Measurements from ENCODE around the gene TBKBP1. TPM values are rescaled to one million over a fixed set of nuclear protein-coding genes. Genes with fewer than 3 reads are reported as not detected.
A peak's percentile ranks its signal among the peaks of the same experiment; 100 is the strongest.

The TBKBP1 gene
- total and polyA plus RNA-seq, 9 of the 15 experiments (the other 6 are each of a cell fraction or from before 2014, with no cell fraction given), result 0.03 to 15.6 (median 6.8) TPM

DNA sequence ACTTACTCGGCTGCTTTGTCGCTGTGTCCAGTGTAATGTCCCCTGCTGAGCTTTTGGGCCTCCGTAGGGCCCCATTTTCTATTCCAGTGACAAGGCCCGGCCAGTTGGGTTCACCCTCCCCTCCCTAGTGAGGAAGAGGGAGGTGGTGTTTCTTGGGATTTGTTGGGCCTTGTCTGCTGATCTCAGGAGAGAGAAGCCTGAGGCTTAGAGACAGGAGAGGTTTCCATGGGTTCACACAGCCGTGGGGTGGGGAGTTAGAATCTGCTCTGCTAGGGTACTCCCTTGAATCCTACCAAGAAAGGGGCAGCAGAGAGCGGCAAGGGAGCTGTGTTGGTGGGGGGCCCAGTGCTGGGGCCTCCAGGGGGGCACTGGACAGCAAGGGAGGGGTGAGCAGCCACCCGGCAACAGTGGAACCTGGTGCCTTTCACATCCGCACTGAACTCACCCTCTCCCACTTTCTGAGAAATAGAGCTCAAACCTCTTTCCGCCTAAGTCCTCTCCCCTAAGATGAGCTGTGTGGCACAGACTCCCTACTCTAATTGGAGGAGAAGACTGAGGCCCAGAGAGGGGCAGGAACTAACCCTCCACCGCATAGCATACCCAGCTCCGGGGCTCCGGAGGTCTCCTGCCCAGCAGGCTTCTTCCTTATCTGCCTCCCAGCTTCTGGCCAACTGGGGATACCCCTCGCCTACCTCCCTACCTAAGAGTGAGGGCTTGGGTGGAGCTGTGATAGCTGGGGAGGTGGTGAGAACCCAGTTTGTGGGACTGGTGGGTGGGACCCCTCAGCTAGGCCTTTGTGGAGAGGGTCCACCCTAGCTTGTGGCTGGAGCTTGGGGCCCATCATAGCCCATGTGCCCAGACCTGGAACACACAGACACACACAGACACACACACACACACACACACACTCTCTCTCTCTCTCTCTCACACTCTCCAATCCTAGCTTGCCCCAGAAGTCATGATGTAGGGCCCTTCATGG lies 6.8 kb downstream of the TBKBP1 start (continued):
- no peak for TF ChIP-seq HNRNPL (IDR thresholded peaks at IDR 0.05; ENCODE audit: low read depth, low read length)

GRCh38 chr17:47701608-47702007 lies 7.6 kb downstream of the TBKBP1 start:
- no peak for TF ChIP-seq ZNF212 (CRISPR knock-in tag; IDR thresholded peaks at IDR 0.05)
- TF ChIP-seq, protein P1, sequence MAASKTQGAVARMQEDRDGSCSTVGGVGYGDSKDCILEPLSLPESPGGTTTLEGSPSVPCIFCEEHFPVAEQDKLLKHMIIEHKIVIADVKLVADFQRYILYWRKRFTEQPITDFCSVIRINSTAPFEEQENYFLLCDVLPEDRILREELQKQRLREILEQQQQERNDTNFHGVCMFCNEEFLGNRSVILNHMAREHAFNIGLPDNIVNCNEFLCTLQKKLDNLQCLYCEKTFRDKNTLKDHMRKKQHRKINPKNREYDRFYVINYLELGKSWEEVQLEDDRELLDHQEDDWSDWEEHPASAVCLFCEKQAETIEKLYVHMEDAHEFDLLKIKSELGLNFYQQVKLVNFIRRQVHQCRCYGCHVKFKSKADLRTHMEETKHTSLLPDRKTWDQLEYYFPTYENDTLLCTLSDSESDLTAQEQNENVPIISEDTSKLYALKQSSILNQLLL (CRISPR knock-in tag; IDR thresholded peaks at IDR 0.05; ENCODE audit: borderline replicate concordance), result no peak
- TF ChIP-seq ETV1 (tag; conservative IDR thresholded peaks at IDR 0.05; ENCODE audit: low read depth), result no peak
- TF ChIP-seq MXD1 (CRISPR knock-in tag; IDR thresholded peaks at IDR 0.05; ENCODE audit: borderline replicate concordance, poor library complexity, severe bottlenecking), result no peak
- TF ChIP-seq, protein P2, sequence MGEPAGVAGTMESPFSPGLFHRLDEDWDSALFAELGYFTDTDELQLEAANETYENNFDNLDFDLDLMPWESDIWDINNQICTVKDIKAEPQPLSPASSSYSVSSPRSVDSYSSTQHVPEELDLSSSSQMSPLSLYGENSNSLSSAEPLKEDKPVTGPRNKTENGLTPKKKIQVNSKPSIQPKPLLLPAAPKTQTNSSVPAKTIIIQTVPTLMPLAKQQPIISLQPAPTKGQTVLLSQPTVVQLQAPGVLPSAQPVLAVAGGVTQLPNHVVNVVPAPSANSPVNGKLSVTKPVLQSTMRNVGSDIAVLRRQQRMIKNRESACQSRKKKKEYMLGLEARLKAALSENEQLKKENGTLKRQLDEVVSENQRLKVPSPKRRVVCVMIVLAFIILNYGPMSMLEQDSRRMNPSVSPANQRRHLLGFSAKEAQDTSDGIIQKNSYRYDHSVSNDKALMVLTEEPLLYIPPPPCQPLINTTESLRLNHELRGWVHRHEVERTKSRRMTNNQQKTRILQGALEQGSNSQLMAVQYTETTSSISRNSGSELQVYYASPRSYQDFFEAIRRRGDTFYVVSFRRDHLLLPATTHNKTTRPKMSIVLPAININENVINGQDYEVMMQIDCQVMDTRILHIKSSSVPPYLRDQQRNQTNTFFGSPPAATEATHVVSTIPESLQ (CRISPR knock-in tag; IDR thresholded peaks at IDR 0.05), result no peak
- TF ChIP-seq, protein P3, sequence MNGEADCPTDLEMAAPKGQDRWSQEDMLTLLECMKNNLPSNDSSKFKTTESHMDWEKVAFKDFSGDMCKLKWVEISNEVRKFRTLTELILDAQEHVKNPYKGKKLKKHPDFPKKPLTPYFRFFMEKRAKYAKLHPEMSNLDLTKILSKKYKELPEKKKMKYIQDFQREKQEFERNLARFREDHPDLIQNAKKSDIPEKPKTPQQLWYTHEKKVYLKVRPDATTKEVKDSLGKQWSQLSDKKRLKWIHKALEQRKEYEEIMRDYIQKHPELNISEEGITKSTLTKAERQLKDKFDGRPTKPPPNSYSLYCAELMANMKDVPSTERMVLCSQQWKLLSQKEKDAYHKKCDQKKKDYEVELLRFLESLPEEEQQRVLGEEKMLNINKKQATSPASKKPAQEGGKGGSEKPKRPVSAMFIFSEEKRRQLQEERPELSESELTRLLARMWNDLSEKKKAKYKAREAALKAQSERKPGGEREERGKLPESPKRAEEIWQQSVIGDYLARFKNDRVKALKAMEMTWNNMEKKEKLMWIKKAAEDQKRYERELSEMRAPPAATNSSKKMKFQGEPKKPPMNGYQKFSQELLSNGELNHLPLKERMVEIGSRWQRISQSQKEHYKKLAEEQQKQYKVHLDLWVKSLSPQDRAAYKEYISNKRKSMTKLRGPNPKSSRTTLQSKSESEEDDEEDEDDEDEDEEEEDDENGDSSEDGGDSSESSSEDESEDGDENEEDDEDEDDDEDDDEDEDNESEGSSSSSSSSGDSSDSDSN (IDR thresholded peaks at IDR 0.05; ENCODE audit: borderline replicate concordance in 1 of 2, low read depth in 2 of 2, low read length in 2 of 2), result 0 out of 4 replicates have a peak, but pooled peaks of 1 of the 2 experiments have one; percentile 38
- TF ChIP-seq RNF2 (IDR thresholded peaks at IDR 0.05), result no peak
- 100% methylated on average over 1 of the region's 4 CpGs for WGBS (ENCODE audit: insufficient coverage, low coverage, missing lambda C conversion rate)
- DNase-seq (ENCODE audit: extremely low read depth in 1 of 4, low spot score in 3 of 4) (peak; percentile 53 to 70 (median 60)), FAIRE-seq (peak; percentile 56), ATAC-seq (peak; percentile 71)
- Histone ChIP-seq H3K4me1 (replicated peaks in 1 of 2; ENCODE audit: control insufficient read depth in 2 of 2, insufficient read depth in 2 of 2, low read length in 2 of 2) (peaks cover 20 to 48% of the 10 kb centered on the region in 2 experiments), H3K9me3 (replicated peaks; ENCODE audit: control insufficient read depth, insufficient read depth, low read depth, low read length) (no peaks in the 10 kb centered on the region), H3K79me2 (ENCODE audit: control insufficient read depth, insufficient read depth, low read length) (no peaks in the 10 kb centered on the region), H3K4me2 (ENCODE audit: insufficient read depth, low read length) (no peak overlapping the region), H3K9ac (ENCODE audit: insufficient read depth in 1 of 2, low read depth in 2 of 2, low read length in 2 of 2) (peak overlapping the region in 1 of 2 experiments; percentile 77; a peak in 2 of 4 replicates), H4K20me1 (replicated peaks; ENCODE audit: control insufficient read depth, insufficient read depth, low read length) (no peaks in the 10 kb centered on the region; the same call in 1 of the 2 replicates), H3K4me3 (no peak overlapping the region), H3K27me3 (ENCODE audit: control insufficient read depth in 2 of 2, insufficient read depth in 2 of 2, low read length in 2 of 2) (no peaks in the 10 kb centered on the region), H3K36me3 (ENCODE audit: control insufficient read depth, insufficient read depth, low read length) (peaks cover 9% of the 10 kb centered on the region; the same call in 1 of the 3 replicates), H3K27ac (ENCODE audit: extremely low read depth, low read depth, low read length) (no peak overlapping the region), H3K9me1 (ENCODE audit: control insufficient read depth, insufficient read depth, low read length) (no peaks in the 10 kb centered on the region), H2AFZ (ENCODE audit: low read depth, low read length) (no peak overlapping the region)
- POLR2A ChIA-PET, result interaction anchor here (0.6 to 1.1 kb wide), 5 partner anchors 13 to 1206 kb away, joined by 3 to 6 read pairs (median 4); partner anchors contain the start of gene KPNB1
- no TSS peak for BruUV-seq (replicated peaks)
- CTCF ChIA-PET (ENCODE audit: low intra/inter-chr PET ratio), result no interaction called here
- in situ Hi-C loops (cut with MboI), result no loop called here
- intact Hi-C loops (cut with micrococcal nuclease), result no loop called here
